ENCODE results near the gene CAST.

DNA sequence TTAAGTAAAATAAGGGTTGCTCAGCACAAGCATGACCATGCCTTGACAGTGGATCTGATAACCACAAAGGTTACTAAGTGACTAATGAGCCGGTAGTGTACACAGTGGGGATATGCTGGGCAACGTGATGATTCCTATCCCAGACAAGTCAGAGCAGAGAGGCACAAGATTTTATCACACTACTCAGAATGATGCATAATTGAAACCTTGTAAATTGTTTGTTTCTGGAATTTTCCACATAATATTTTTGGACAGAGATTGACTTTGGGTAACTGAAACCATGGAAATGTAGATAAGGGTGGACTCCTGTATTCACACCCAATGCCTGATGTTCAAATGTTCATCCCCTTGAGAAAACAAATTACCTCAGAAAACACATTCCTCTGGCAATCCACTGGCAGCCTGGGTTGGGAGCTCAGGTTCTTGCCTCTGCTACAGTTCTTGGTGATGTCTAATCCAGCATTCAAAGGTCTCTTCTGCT is 161.8 kb downstream of the CAST start:
- TF ChIP-seq CTCF (IDR thresholded peaks at IDR 0.05; ENCODE audit: low read length) (no peak), EZH2 (IDR thresholded peaks at IDR 0.05; ENCODE audit: borderline replicate concordance, low read length) (no peak)

Data from OCI-LY1 (cell line).